Astrocyte (in vitro differentiated cells and primary cell): ENCODE measurements around the gene SMYD1. TPM values are rescaled to one million over a fixed set of nuclear protein-coding genes. Genes with fewer than 3 reads are reported as not detected.

Experiments used
- DNase-seq: peaks from one replicate; pipeline ENCODE4 v3.0.0-alpha.2; 2010; ENCODE audit warnings: low read depth
- FAIRE-seq: peaks from 2 replicates; lab custom pipeline; 2011; peaks lifted over from hg19 to GRCh38; lab: Jason Lieb, UNC
- H2AFZ ChIP-seq: 2 replicates; pipeline ENCODE4 v1.6.0; 2012; ENCODE audit warnings: low read depth, low read length, inconsistent platforms
- H3K27ac ChIP-seq: 2 replicates; pipeline ENCODE4 v1.5.1; 2011; ENCODE audit warnings: low read depth, low read length, inconsistent platforms
- H3K27me3 ChIP-seq: 2 replicates; pipeline ENCODE4 v1.6.0; 2011; ENCODE audit warnings: low read length, inconsistent platforms; ENCODE audit not compliant: insufficient read depth
- H3K36me3 ChIP-seq: 2 replicates; pipeline ENCODE4 v1.5.1; 2011; ENCODE audit warnings: low read length, inconsistent platforms; ENCODE audit not compliant: insufficient read depth
- H3K4me1 ChIP-seq: 2 replicates; pipeline ENCODE4 v1.5.1; 2011; ENCODE audit warnings: low read length, inconsistent platforms; ENCODE audit not compliant: insufficient read depth
- H3K4me2 ChIP-seq: 2 replicates; pipeline ENCODE4 v1.6.0; 2012; ENCODE audit warnings: low read length, inconsistent platforms
- H3K4me3 ChIP-seq: 2 replicates; pipeline ENCODE4 v1.5.1; 2011; ENCODE audit warnings: low read depth, mild to moderate bottlenecking, low read length, inconsistent platforms; ENCODE audit not compliant: insufficient read depth
- H3K79me2 ChIP-seq: 2 replicates; pipeline ENCODE4 v1.6.0; 2012; ENCODE audit warnings: mild to moderate bottlenecking, low read length, inconsistent platforms; ENCODE audit not compliant: insufficient read depth
- H3K9ac ChIP-seq: 2 replicates; pipeline ENCODE4 v1.6.0; 2012; ENCODE audit warnings: mild to moderate bottlenecking, low read length, inconsistent platforms
- H3K9me3 ChIP-seq: 2 replicates; pipeline ENCODE4 v1.5.1; 2012; ENCODE audit warnings: low read depth, mild to moderate bottlenecking, low read length, inconsistent platforms; ENCODE audit not compliant: insufficient read depth
- H4K20me1 ChIP-seq: 2 replicates; pipeline ENCODE4 v1.6.0; 2012; ENCODE audit warnings: low read length, inconsistent platforms; ENCODE audit not compliant: insufficient read depth
- H3K27ac Mint-ChIP-seq: one replicate; pipeline ENCODE4 v1.8.0; 2021; ENCODE audit warnings: mild to moderate bottlenecking, mixed read lengths; ENCODE audit not compliant: unreplicated experiment
- H3K27me3 Mint-ChIP-seq: one replicate; pipeline ENCODE4 v1.8.0; 2021; ENCODE audit warnings: low read depth, mixed read lengths; ENCODE audit not compliant: unreplicated experiment
- H3K36me3 Mint-ChIP-seq: one replicate; pipeline ENCODE4 v1.8.0; 2021; ENCODE audit warnings: low read depth, mixed read lengths; ENCODE audit not compliant: unreplicated experiment
- H3K4me1 Mint-ChIP-seq: one replicate; pipeline ENCODE4 v1.8.0; 2021; ENCODE audit warnings: low read depth, mixed read lengths; ENCODE audit not compliant: unreplicated experiment
- H3K4me3 Mint-ChIP-seq: one replicate; pipeline ENCODE4 v1.8.0; 2021; ENCODE audit warnings: mild to moderate bottlenecking, moderate library complexity, mixed read lengths; ENCODE audit not compliant: unreplicated experiment
- H3K9me3 Mint-ChIP-seq: one replicate; pipeline ENCODE4 v1.8.0; 2021; ENCODE audit warnings: mild to moderate bottlenecking, mixed read lengths; ENCODE audit not compliant: unreplicated experiment
- CTCF ChIP-seq: IDR thresholded peaks from 2 replicates; pipeline ENCODE4 v1.5.1; 2011; ENCODE audit warnings: low read depth, mild to moderate bottlenecking, inconsistent platforms, low read length, moderate library complexity; ENCODE audit not compliant: insufficient read depth
- EZH2 ChIP-seq: IDR thresholded peaks from 2 replicates; pipeline ENCODE4 v1.6.1; 2012; ENCODE audit warnings: mild to moderate bottlenecking, low read length, inconsistent platforms; ENCODE audit not compliant: insufficient read depth
- total RNA-seq: library from RNA; stranded (reverse); gene quantifications from 2 replicates; pipeline ENCODE4 v1.2.1, GENCODE V29; 2021

SMYD1 gene
- total RNA-seq, 1 donor from 2014 or later: not detected

- Histone ChIP-seq H3K4me1 (no peaks in the 10 kb centered on the region), H3K9ac (no peak overlapping the region), H3K79me2 (no peaks in the 10 kb centered on the region), H3K4me3 (no peak overlapping the region), H4K20me1 (no peaks in the 10 kb centered on the region), H3K27ac (no peak overlapping the region), H2AFZ (no peak overlapping the region), H3K27me3 (peaks cover 4% of the 10 kb centered on the region), H3K36me3 (no peaks in the 10 kb centered on the region), H3K9me3 (no peaks in the 10 kb centered on the region), H3K4me2 (no peak overlapping the region)
- no peak for TF ChIP-seq EZH2
- TF ChIP-seq CTCF: no peak
- no peak for FAIRE-seq
- Mint-ChIP-seq H3K4me1 (no peaks in the 10 kb centered on the region), H3K4me3 (no peak overlapping the region), H3K27ac (no peak overlapping the region), H3K9me3 (no peaks in the 10 kb centered on the region), H3K36me3 (no peaks in the 10 kb centered on the region), H3K27me3 (peaks cover 14% of the 10 kb centered on the region)
- no peak for DNase-seq
Measured at GRCh38 chr2:88114889-88115288, 47.3 kb downstream of the SMYD1 start.

- TF ChIP-seq EZH2: no peak
- no peak for TF ChIP-seq CTCF
- Mint-ChIP-seq H3K27me3 (peaks cover 14% of the 10 kb centered on the region), H3K9me3 (no peaks in the 10 kb centered on the region), H3K4me3 (no peak overlapping the region), H3K4me1 (no peaks in the 10 kb centered on the region), H3K36me3 (no peaks in the 10 kb centered on the region), H3K27ac (no peak overlapping the region)
- FAIRE-seq: no peak
- Histone ChIP-seq H3K27ac (no peak overlapping the region), H3K4me1 (no peaks in the 10 kb centered on the region), H3K36me3 (no peaks in the 10 kb centered on the region), H4K20me1 (no peaks in the 10 kb centered on the region), H3K9ac (no peak overlapping the region), H3K27me3 (peaks cover 4% of the 10 kb centered on the region), H3K79me2 (no peaks in the 10 kb centered on the region), H3K4me3 (no peak overlapping the region), H3K9me3 (no peaks in the 10 kb centered on the region), H3K4me2 (no peak overlapping the region), H2AFZ (no peak overlapping the region)
- no peak for DNase-seq
Measured at GRCh38 chr2:88115825-88116518, 48.3 kb downstream of the SMYD1 start.

GRCh38 chr2:88116669-88117432 is 49.2 kb downstream of the SMYD1 start:
- Histone ChIP-seq H3K36me3 (no peaks in the 10 kb centered on the region), H3K9ac (no peak overlapping the region), H3K4me2 (no peak overlapping the region), H3K79me2 (no peaks in the 10 kb centered on the region), H2AFZ (no peak overlapping the region), H3K9me3 (no peaks in the 10 kb centered on the region), H4K20me1 (no peaks in the 10 kb centered on the region), H3K4me1 (no peaks in the 10 kb centered on the region), H3K27me3 (peaks cover 4% of the 10 kb centered on the region), H3K27ac (no peak overlapping the region), H3K4me3 (no peak overlapping the region)
- Mint-ChIP-seq H3K27ac (no peak overlapping the region), H3K4me1 (no peaks in the 10 kb centered on the region), H3K36me3 (no peaks in the 10 kb centered on the region), H3K4me3 (no peak overlapping the region), H3K27me3 (peaks cover 17% of the 10 kb centered on the region), H3K9me3 (no peaks in the 10 kb centered on the region)
- TF ChIP-seq CTCF (no peak), EZH2 (no peak)
- no peak for FAIRE-seq
- no peak for DNase-seq
